Immature natural killer cell (primary cell): ENCODE data around the gene SCG3. TPM values are rescaled to one million over a fixed set of nuclear protein-coding genes. Genes with fewer than 3 reads are reported as not detected.

Experiments used
- DNase-seq, 3 donors: peaks; one replicate each; pipeline ENCODE4 v3.0.0; 2022; ENCODE audit warnings: mixed read lengths in 1 of 3
- H3K27ac Mint-ChIP-seq, 6 donors: one replicate each; pipeline ENCODE4 v1.8.0; 2020; ENCODE audit warnings: mixed read lengths in 6 of 6, mild to moderate bottlenecking in 5 of 6, inconsistent platforms in 4 of 6, moderate library complexity in 3 of 6
- H3K27me3 Mint-ChIP-seq, 3 donors: one replicate each; pipeline ENCODE4 v1.8.0; 2020 to 2021; ENCODE audit warnings: low read depth in 3 of 3, mild to moderate bottlenecking in 3 of 3, mixed read lengths in 3 of 3, moderate library complexity in 3 of 3, inconsistent platforms in 1 of 3
- H3K36me3 Mint-ChIP-seq, 3 donors: one replicate each; pipeline ENCODE4 v1.8.0; 2020; ENCODE audit warnings: mixed read lengths in 3 of 3, inconsistent platforms in 2 of 3, mild to moderate bottlenecking in 2 of 3
- H3K4me1 Mint-ChIP-seq, 2 donors: one replicate each; pipeline ENCODE4 v1.8.0; 2020; ENCODE audit warnings: inconsistent platforms in 2 of 2, mild to moderate bottlenecking in 2 of 2, mixed read lengths in 2 of 2, moderate library complexity in 1 of 2
- H3K4me3 Mint-ChIP-seq, 5 donors: one replicate each; pipeline ENCODE4 v1.8.0; 2020; ENCODE audit warnings: mild to moderate bottlenecking in 5 of 5, mixed read lengths in 5 of 5, inconsistent platforms in 3 of 5, moderate library complexity in 3 of 5
- H3K9me3 Mint-ChIP-seq, 6 donors: one replicate each; pipeline ENCODE4 v1.8.0; 2020; ENCODE audit warnings: mild to moderate bottlenecking in 6 of 6, mixed read lengths in 6 of 6, inconsistent platforms in 4 of 6, moderate library complexity in 3 of 6
- polyA plus RNA-seq, 3 donors: library from polyadenylated mRNA; unstranded; fragments of 300-500 nt; fragmentation: Illumina TruSeq; gene quantifications; one replicate each; pipeline ENCODE4 v1.2.3, GENCODE V29; 2021

The SCG3 gene
- polyA plus RNA-seq, 3 donors from 2014 or later, result not detected

DNA sequence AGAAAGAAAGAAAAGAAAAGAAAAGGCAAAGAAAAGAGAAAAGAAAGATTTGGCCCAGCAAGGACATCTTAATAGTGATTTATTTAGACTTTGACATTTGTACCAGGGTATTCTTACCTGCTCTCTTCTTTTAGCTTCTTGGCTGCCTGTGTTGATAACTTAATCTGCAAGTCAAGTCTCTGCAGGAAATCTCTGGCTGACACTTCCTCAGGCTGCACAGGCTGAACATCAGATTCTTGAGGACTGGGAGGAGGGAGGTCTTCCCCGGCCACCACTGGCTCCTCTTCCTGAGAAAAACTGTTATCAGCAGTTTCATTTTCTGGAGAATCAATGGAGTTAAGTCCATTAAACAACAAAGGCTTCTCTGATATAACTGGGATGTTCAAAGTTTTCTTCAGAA is 43.4 kb downstream of the SCG3 start:
- H3K4me1 Mint-ChIP-seq, result peaks cover 35 to 53% of the 10 kb centered on the region in 2 donors
- no peak for DNase-seq
- peak overlapping the region in 1 of 5 donors; percentile 14 for H3K4me3 Mint-ChIP-seq
- H3K9me3 Mint-ChIP-seq, result no peaks in the 10 kb centered on the region
- peaks cover 13 to 23% (median 20%) of the 10 kb centered on the region in 3 donors for H3K36me3 Mint-ChIP-seq
- peaks cover 0 to 3% (median 0%) of the 10 kb centered on the region in 3 donors for H3K27me3 Mint-ChIP-seq
- H3K27ac Mint-ChIP-seq, result peak overlapping the region; percentile 13 to 57 (median 24)

DNA sequence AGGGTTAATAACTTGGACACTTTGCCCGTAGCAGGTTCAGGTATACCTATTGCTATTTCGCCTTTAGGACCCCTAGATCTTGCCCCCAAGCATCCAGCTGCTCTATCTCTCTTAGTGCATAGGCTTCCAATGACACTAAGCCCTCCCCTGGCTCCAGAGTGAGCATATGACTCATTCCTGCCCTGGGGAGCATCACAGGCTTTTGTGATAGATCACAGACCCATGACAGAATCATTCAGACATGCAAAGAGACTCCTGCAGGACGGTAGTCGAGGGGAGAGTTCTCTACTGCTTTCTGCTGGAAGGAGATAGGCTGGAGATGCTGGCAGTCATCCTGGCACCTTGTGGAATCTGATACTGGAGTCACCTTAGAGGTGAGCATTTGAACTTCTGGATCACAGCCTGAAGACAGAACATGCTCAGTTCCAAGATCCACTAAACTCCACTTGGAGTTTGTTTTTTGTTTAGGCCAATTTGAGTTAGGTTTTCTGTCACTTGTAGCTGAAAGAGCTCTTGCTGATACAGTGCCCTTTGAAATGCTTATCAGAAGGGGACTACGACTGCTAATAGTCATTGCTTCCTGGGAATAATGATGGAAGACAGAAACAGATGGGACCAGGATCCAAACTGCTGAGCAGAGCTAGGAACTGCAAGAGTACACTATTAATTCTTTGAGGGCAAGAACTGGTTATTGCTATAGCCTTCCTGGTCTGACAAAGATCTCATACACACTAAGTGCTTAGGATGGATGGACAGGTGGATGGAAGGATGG is 45.2 kb downstream of the SCG3 start:
- no peak overlapping the region for H3K4me3 Mint-ChIP-seq
- no peak for DNase-seq
- H3K9me3 Mint-ChIP-seq, result no peaks in the 10 kb centered on the region
- peaks cover 0 to 3% (median 0%) of the 10 kb centered on the region in 3 donors for H3K27me3 Mint-ChIP-seq
- peaks cover 46 to 71% of the 10 kb centered on the region in 2 donors for H3K4me1 Mint-ChIP-seq
- peaks cover 6 to 15% (median 13%) of the 10 kb centered on the region in 3 donors for H3K36me3 Mint-ChIP-seq
- H3K27ac Mint-ChIP-seq, result peak overlapping the region in 5 of 6 donors; percentile 6 to 53 (median 24)

DNA sequence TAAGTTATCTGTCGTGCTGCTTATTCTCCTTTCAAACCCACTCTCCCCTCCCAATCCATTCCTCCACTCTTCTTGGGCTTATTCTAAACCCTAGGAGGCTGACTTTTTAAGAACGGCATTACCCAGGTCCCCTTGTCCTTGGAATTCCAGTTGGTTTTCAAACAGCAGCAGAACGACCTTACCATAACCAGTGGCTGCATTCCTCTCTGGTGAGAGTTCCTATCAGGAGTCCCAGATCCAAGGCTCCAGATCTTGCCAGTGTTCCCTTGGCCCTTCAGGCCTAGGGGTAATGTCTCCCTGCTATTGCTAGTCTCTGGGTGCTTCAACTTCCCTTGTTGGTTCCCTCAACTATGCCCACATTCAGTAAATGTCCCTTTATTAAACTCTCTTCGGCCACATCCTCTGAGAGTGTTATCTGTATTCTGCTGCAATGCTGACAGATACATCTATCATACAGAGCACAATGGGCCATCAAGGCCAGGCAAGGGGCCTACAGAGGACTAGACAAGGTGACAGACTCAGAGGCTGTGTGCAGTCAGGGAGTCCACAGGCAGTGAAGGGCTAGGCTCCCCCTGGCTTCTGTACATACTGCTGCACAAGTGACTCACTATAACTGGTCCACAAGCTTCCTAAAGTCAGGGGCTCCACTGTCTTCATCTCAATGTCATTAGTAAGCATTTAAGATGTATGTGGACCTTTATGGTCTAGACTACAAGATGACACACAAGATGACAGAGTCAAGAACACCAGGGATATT is 46.0 kb downstream of the SCG3 start:
- Mint-ChIP-seq H3K27me3 (peaks cover 0 to 3% (median 0%) of the 10 kb centered on the region in 3 donors), H3K9me3 (no peaks in the 10 kb centered on the region), H3K36me3 (peaks cover 1 to 7% (median 7%) of the 10 kb centered on the region in 3 donors), H3K4me3 (no peak overlapping the region), H3K4me1 (peaks cover 54 to 80% of the 10 kb centered on the region in 2 donors), H3K27ac (peak overlapping the region; percentile 0 to 68 (median 48))
- DNase-seq, result no peak

DNA sequence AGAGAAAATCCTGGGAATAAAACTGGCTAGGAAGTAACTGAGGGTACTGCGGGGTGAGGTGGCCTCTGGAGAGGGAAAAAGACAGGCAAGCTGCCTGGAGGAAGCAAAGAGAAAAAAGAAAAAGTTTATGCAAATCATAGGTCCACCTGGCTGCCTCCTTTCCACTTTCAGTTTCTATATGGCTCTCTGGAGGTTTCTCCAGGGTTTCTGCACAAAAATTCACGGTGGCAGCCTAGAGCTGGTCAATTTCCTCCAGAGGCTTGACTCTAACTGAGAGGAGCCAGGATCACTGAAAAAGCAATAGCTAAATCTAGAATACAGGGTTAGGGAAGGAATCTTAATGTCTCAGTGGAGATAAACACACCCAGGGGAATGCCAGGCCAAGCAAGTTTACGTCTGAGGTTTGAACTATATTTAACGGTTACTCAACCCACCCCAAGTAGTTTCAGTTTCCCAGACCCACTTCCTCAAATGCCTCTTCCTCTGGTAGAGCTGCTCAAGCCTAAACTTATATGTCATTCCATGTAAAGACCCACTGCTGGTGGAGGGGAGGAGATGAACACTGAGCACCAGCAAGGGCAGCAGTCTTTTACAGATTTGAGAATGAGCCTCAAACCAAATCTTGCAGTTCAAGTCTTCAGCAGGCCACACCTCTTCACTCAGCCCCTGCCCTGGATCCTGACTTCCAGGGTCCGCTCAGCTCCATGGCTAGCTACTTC is 50.4 kb downstream of the SCG3 start:
- H3K36me3 Mint-ChIP-seq, result peaks cover 0 to 4% (median 4%) of the 10 kb centered on the region in 3 donors

DNA sequence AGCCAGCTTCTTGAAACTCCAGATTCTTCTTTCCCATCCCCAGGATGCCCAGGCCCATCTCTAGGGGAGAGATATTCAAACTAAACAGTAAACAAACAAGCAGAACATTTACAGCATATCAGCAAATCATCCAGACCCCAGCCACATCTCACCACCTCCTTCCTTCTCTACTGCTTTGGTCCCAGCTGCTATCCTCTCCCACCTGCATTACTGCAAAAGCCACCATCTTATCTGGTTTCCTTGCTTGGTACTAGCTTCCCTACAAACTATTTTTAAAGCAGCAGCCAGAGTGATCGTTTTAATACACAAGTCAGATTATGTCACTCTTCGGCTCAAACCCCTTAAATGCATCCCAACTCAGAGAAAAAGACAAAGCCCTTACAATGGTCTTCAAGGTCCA is 51.3 kb downstream of the SCG3 start:
- peaks cover 0 to 4% (median 4%) of the 10 kb centered on the region in 3 donors for H3K36me3 Mint-ChIP-seq
- no peak for DNase-seq
- H3K4me3 Mint-ChIP-seq, result peak overlapping the region; percentile 50 to 93 (median 85)
- H3K4me1 Mint-ChIP-seq, result peaks cover 67 to 85% of the 10 kb centered on the region in 2 donors
- peak overlapping the region; percentile 94 to 97 (median 96) for H3K27ac Mint-ChIP-seq
- H3K9me3 Mint-ChIP-seq, result no peaks in the 10 kb centered on the region
- no peaks in the 10 kb centered on the region for H3K27me3 Mint-ChIP-seq

More for the DNA sequence above, 50.4 kb downstream of the SCG3 start:
- H3K9me3 Mint-ChIP-seq, result no peaks in the 10 kb centered on the region
- peak overlapping the region; percentile 94 to 97 (median 96) for H3K27ac Mint-ChIP-seq
- DNase-seq, result peak; percentile 60 to 64 (median 61)
- H3K4me1 Mint-ChIP-seq, result peaks cover 76 to 92% of the 10 kb centered on the region in 2 donors
- H3K4me3 Mint-ChIP-seq, result peak overlapping the region; percentile 84 to 93 (median 88)
- H3K27me3 Mint-ChIP-seq, result peaks cover 0 to 3% (median 0%) of the 10 kb centered on the region in 3 donors

DNA sequence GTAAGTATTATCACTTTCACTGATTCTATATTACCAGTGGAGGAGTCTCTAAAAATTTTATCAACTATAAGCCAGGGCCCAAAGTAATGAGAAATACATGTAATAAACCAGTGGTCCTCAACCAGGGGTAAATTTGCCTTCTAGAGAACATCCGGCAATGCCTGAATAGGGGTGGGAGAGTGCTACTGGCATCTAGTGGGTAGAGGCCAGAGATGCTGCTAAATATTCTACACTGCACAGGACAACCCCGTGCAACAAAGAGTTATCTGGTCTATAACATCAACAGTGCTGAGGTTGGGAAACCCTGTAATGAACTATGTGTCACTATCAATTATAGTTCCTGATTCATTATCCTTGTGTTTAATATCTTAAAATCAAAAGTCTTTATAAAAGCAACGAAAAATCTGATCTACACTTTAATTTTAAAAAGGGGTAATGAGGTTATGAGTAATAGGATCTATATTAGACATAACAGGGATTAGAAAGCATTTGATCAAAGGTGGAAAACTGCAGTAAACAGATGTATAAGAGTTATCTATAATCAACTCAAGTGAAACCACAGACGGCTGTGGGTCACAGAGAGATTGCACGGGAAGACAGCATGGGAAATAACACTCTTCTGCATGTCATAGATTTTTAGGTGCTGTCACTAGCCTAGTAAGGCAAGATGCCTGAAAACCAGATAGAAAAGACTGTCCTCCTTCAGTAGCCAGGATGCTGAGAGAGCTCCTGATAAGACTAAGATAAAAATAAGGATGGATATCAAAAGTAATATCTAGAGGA is 54.1 kb downstream of the SCG3 start:
- Mint-ChIP-seq H3K36me3 (peaks cover 0 to 4% (median 3%) of the 10 kb centered on the region in 3 donors), H3K27me3 (peaks cover 0 to 6% (median 0%) of the 10 kb centered on the region in 3 donors), H3K4me3 (peak overlapping the region; percentile 91 to 94 (median 92)), H3K4me1 (peaks cover 76 to 79% of the 10 kb centered on the region in 2 donors), H3K9me3 (no peaks in the 10 kb centered on the region), H3K27ac (peak overlapping the region; percentile 84 to 97 (median 94))
- DNase-seq, result peak; percentile 29 to 34 (median 30)

DNA sequence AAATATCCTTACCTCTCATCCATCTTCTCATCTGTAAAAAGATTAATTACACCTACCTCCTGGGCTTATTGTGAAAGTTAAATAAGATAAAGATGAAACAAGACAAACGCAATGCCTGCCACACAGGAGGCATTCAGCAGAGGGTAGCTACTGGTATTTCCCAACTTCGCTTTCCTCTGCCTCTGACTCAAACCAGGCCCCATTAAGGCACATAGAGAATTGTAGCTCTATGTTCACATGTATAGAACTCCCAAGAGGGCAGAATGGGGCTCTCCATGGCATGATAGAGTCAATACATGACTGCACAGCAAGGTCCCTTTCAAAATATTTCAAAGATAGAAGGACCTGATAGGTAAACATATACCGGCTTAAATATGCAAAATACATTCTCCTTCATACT is 54.8 kb downstream of the SCG3 start:
- H3K27me3 Mint-ChIP-seq, result peaks cover 0 to 6% (median 0%) of the 10 kb centered on the region in 3 donors
- peak overlapping the region; percentile 84 to 97 (median 94) for H3K27ac Mint-ChIP-seq
- H3K9me3 Mint-ChIP-seq, result no peaks in the 10 kb centered on the region
- peak overlapping the region; percentile 91 to 94 (median 92) for H3K4me3 Mint-ChIP-seq
- H3K36me3 Mint-ChIP-seq, result no peaks in the 10 kb centered on the region
- no peak for DNase-seq
- H3K4me1 Mint-ChIP-seq, result peaks cover 70 to 73% of the 10 kb centered on the region in 2 donors

DNA sequence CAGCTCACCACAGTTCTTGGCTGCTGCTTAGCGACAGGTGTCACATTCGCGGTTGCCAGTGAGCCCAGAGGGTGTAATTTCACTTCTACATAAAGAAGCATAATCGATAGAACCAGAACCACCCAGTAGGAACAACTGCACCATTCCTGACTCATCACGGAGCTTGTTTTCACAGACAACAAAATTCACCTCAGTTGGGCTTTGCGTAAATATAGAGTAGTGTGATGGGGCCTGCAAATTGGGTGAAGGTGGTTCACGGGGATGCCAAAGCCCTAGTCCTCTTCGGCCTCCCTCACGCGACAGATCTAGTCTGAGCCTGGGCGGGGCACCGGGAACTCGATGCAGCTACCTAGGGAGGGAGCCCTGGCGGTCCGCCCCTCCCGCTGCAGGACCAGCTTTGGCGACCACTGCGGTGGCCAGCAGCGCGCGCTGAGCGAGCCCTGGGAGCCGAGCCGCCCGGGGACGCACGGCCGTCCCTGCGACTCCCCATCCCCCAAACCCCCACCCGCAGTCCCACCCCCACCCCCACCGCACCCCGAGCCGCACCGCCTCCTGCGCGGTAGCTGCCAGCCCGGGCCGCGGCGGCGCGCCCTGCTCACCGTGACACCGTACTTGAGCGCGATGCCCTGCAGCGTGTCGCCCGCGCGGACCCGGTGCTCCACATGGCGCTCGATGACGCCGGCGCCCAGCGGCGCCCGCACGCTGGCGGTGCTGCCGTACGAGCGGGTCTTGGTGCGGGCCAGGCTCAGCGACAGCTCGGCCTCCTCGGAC is 55.6 kb downstream of the SCG3 start:
- no peaks in the 10 kb centered on the region for H3K9me3 Mint-ChIP-seq
- peaks cover 0 to 6% (median 0%) of the 10 kb centered on the region in 3 donors for H3K27me3 Mint-ChIP-seq
- peak overlapping the region; percentile 84 to 97 (median 94) for H3K27ac Mint-ChIP-seq
- H3K4me3 Mint-ChIP-seq, result peak overlapping the region; percentile 91 to 94 (median 92)
- no peaks in the 10 kb centered on the region for H3K36me3 Mint-ChIP-seq
- peak; percentile 46 to 58 (median 56) for DNase-seq
- H3K4me1 Mint-ChIP-seq, result peaks cover 61 to 64% of the 10 kb centered on the region in 2 donors

DNA sequence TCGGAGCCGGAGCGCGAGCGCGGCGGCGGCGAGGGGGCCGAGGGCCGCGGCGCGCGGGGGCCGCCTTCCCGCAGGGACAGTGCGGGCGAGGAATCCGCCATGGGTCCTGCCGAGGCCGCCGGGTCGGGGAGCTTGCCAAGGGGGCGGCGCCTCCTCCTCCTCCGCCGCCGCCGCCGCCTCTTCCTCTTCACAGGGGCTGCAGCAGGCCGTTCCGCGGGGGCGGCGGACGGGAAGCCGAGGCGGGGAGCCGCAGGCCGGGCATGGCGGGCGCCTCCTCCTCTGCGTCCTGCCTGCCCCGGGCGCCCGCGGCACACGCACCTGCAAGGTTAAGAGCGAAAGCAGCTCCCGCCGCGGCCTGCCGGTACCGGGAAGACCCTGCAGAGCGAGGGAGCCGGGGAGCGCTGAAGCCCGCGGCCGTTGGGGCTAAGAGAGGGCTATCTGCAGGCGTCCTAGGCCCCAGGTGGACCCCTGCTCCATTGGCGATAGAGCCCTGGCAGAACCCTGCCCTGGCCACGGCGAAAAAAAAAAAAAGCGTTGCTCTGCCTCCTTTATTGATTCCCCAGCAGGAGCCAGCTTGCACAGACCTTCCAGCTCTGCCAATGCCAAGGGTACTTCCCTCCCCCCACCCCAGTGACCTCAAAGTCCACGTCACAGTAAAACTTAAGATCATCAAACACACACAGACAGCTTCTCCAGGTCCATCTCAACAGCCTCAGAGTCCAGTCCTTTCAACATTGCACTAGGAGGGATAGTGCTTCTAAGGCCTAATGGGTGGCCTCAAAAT is 56.4 kb downstream of the SCG3 start, which contains the start of gene LYSMD2:
TSS of gene LYSMD2 (minus strand) at position 134 of the 784 bp plus-strand sequence. CDS start at position 101, 33 bp downstream.
- Mint-ChIP-seq H3K4me1 (peaks cover 54 to 56% of the 10 kb centered on the region in 2 donors), H3K36me3 (no peaks in the 10 kb centered on the region), H3K27ac (peak within 1 kb of the TSS; percentile 85 to 97 (median 95)), H3K27me3 (peaks cover 0 to 6% (median 0%) of the 10 kb centered on the region in 3 donors), H3K9me3 (no peaks in the 10 kb centered on the region), H3K4me3 (peak within 1 kb of the TSS; percentile 91 to 94 (median 93))
- DNase-seq, result peak; percentile 72 to 76 (median 76)

DNA sequence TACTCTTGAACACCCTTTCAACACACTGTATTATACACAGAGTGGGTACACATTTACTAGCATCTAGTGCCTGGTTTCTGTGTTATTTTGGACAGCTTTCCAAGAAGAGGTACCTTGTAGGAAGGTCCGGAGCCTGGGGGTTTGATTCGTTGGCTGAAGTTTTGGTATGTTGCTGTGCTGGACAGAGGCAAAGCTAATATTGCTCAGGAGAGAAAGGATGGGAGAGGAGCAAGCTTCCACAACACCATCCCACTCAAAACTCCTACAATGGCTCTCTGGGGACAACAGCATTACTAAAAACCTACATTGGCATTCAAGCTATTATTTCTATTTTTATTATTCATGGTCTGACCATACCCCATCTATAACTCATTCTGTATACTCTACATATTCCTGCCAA is 57.2 kb downstream of the SCG3 start:
- no peak for DNase-seq
- Mint-ChIP-seq H3K9me3 (no peaks in the 10 kb centered on the region), H3K27me3 (peaks cover 0 to 6% (median under 1%) of the 10 kb centered on the region in 3 donors), H3K27ac (peak overlapping the region; percentile 85 to 96 (median 91)), H3K4me1 (peaks cover 45 to 48% of the 10 kb centered on the region in 2 donors), H3K36me3 (no peaks in the 10 kb centered on the region), H3K4me3 (peak overlapping the region; percentile 82 to 94 (median 90))

DNA sequence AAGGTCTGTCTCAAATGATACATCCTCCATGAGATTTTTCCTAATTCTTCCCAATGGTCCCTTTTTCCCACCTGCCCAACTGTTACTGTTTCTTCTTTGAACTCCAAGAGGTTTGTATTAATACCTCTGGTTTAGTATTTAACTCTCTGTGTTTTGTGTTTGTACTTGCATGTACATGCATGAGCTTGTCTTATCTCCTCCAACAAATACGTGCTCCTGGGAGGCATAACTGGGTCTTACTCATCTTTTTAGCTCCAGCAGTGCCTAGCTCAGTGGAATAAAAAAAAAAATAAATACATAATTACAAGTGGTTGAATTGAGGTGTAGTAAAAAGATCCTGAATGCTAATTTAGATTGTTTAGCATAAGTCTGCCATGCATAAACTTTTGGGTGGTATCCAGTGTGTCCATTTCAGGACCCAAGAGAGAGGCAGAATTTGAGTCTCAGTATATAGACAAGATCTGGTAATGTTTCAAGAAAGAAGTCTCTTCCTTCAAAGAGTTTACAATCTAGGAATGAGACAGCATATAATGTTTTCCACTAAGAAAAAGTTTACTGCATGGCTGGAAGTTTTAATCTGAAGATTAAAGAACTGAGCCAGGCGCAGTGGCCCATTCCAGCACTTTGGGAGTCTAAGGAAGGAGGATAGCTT is 57.9 kb downstream of the SCG3 start:
- Mint-ChIP-seq H3K4me1 (peaks cover 40 to 43% of the 10 kb centered on the region in 2 donors), H3K4me3 (peak overlapping the region; percentile 23 to 91 (median 82)), H3K36me3 (no peaks in the 10 kb centered on the region), H3K27me3 (peaks cover 0 to 6% (median 2%) of the 10 kb centered on the region in 3 donors), H3K27ac (peak overlapping the region; percentile 85 to 96 (median 91)), H3K9me3 (no peaks in the 10 kb centered on the region)
- no peak for DNase-seq
